H1 (cell line): ENCODE results near the gene CIITA.

ENCODE experiments used
- BCL11A ChIP-seq, 2 experiments: IDR thresholded peaks; one replicate each; pipeline ENCODE4 v1.6.1; 2011; ENCODE audit warnings: low read depth in 2 of 2, low read length in 2 of 2, mild to moderate bottlenecking in 2 of 2
- BRCA1 ChIP-seq: IDR thresholded peaks from 2 replicates; pipeline ENCODE4 v1.6.1; 2012; ENCODE audit warnings: low read depth, low read length, improper control_type of control experiment
- CHD2 ChIP-seq: IDR thresholded peaks from 2 replicates; pipeline ENCODE4 v1.6.1; 2012; ENCODE audit warnings: low read length, improper control_type of control experiment
- EP300 ChIP-seq, 2 experiments: IDR thresholded peaks; 1 replicate in 1 of 2; 2 replicates in 1 of 2; pipeline ENCODE4 v1.6.1; 2011 to 2012; ENCODE audit warnings: low read depth in 2 of 2, low read length in 2 of 2, mild to moderate bottlenecking in 2 of 2, borderline replicate concordance in 1 of 2, inconsistent platforms in 1 of 2, moderate library complexity in 1 of 2
- JUND ChIP-seq: IDR thresholded peaks from 2 replicates; pipeline ENCODE4 v1.6.1; 2011; ENCODE audit warnings: mild to moderate bottlenecking, improper control_type of control experiment, low read length
- POLR2A ChIP-seq, 2 experiments: IDR thresholded peaks; 1 replicate in 1 of 2; 2 replicates in 1 of 2; pipeline ENCODE4 v1.6.1; 2011; ENCODE audit warnings: low read depth in 2 of 2, low read length in 2 of 2, mild to moderate bottlenecking in 2 of 2; ENCODE audit errors: control extremely low read depth in 1 of 2
- POLR2AphosphoS5 ChIP-seq: IDR thresholded peaks from 2 replicates; pipeline ENCODE4 v1.6.1; 2011; ENCODE audit warnings: low read depth, low read length
- RAD21 ChIP-seq, 2 experiments: IDR thresholded peaks in 1 of 2; conservative IDR thresholded peaks in 1 of 2; 2 replicates each; pipeline ENCODE4 v1.6.1; 2011; ENCODE audit warnings: low read depth in 2 of 2, low read length in 2 of 2, improper control_type of control experiment in 1 of 2, inconsistent platforms in 1 of 2, mild to moderate bottlenecking in 1 of 2, moderate library complexity in 1 of 2
- SIN3A ChIP-seq, 2 experiments: IDR thresholded peaks in 1 of 2; conservative IDR thresholded peaks in 1 of 2; 2 replicates each; pipeline ENCODE4 v1.6.1; 2011 to 2012; ENCODE audit warnings: low read length in 2 of 2, improper control_type of control experiment in 1 of 2, low read depth in 1 of 2, mild to moderate bottlenecking in 1 of 2
- SP2 ChIP-seq: IDR thresholded peaks from 2 replicates; pipeline ENCODE4 v1.6.1; 2012; ENCODE audit warnings: mild to moderate bottlenecking, low read length, inconsistent platforms
- TBP ChIP-seq: IDR thresholded peaks from 2 replicates; pipeline ENCODE4 v1.6.1; 2011; ENCODE audit warnings: low read depth, low read length, improper control_type of control experiment
- TCF12 ChIP-seq: IDR thresholded peaks from 2 replicates; pipeline ENCODE4 v1.6.1; 2011; ENCODE audit warnings: low read depth, mild to moderate bottlenecking, low read length
- TF ChIP-seq, protein P1 (sequence below): IDR thresholded peaks from 2 replicates; pipeline ENCODE4 v1.6.1; 2011; ENCODE audit warnings: low read length, improper control_type of control experiment
- TF ChIP-seq, protein P2 (sequence below), 3 experiments: IDR thresholded peaks; 1 replicate in 2 of 3; 2 replicates in 1 of 3; pipeline versions ENCODE4 v1.5.1 to v1.6.1; 2011; ENCODE audit warnings: low read length in 3 of 3, mild to moderate bottlenecking in 3 of 3, inconsistent platforms in 2 of 3, low read depth in 1 of 3, moderate library complexity in 1 of 3; ENCODE audit not compliant: insufficient read depth in 1 of 3; ENCODE audit errors: control extremely low read depth in 1 of 3

- no peak for TF ChIP-seq POLR2A (IDR thresholded peaks at IDR 0.05; ENCODE audit: control extremely low read depth in 1 of 2, low read depth in 2 of 2, low read length in 2 of 2)
- TF ChIP-seq POLR2AphosphoS5: no peak
- TF ChIP-seq, protein P1, sequence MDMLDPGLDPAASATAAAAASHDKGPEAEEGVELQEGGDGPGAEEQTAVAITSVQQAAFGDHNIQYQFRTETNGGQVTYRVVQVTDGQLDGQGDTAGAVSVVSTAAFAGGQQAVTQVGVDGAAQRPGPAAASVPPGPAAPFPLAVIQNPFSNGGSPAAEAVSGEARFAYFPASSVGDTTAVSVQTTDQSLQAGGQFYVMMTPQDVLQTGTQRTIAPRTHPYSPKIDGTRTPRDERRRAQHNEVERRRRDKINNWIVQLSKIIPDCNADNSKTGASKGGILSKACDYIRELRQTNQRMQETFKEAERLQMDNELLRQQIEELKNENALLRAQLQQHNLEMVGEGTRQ: no peak
- TF ChIP-seq, protein P2, sequence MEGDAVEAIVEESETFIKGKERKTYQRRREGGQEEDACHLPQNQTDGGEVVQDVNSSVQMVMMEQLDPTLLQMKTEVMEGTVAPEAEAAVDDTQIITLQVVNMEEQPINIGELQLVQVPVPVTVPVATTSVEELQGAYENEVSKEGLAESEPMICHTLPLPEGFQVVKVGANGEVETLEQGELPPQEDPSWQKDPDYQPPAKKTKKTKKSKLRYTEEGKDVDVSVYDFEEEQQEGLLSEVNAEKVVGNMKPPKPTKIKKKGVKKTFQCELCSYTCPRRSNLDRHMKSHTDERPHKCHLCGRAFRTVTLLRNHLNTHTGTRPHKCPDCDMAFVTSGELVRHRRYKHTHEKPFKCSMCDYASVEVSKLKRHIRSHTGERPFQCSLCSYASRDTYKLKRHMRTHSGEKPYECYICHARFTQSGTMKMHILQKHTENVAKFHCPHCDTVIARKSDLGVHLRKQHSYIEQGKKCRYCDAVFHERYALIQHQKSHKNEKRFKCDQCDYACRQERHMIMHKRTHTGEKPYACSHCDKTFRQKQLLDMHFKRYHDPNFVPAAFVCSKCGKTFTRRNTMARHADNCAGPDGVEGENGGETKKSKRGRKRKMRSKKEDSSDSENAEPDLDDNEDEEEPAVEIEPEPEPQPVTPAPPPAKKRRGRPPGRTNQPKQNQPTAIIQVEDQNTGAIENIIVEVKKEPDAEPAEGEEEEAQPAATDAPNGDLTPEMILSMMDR (IDR thresholded peaks at IDR 0.05; ENCODE audit: control extremely low read depth in 1 of 3, insufficient read depth in 1 of 3, low read depth in 1 of 3, low read length in 3 of 3): no peak
- TF ChIP-seq BCL11A (IDR thresholded peaks at IDR 0.05; ENCODE audit: low read depth in 2 of 2, low read length in 2 of 2): no peak
- no peak for TF ChIP-seq SIN3A (conservative IDR thresholded peaks at IDR 0.05 in 1 of 2, IDR thresholded peaks at IDR 0.05 in 1 of 2; ENCODE audit: low read depth in 1 of 2, low read length in 2 of 2)
- no peak for TF ChIP-seq TBP
- no peak for TF ChIP-seq BRCA1
- TF ChIP-seq JUND: no peak
- no peak for TF ChIP-seq EP300 (IDR thresholded peaks at IDR 0.05; ENCODE audit: borderline replicate concordance in 1 of 2, low read depth in 2 of 2, low read length in 2 of 2)
- TF ChIP-seq TCF12: no peak
- no peak for TF ChIP-seq RAD21 (IDR thresholded peaks at IDR 0.05 in 1 of 2, conservative IDR thresholded peaks at IDR 0.05 in 1 of 2; ENCODE audit: low read depth in 2 of 2, low read length in 2 of 2)
- no peak for TF ChIP-seq SP2
- TF ChIP-seq CHD2: no peak
These were observed 41.6 kb upstream of the CIITA start for GRCh38 chr16:10835281-10835931.
